Lung (tissue), 12 donors: Measurements from ENCODE around the gene GCLM. TPM values are rescaled to one million over a fixed set of nuclear protein-coding genes. Genes with fewer than 3 reads are reported as not detected.
A peak's percentile ranks its signal among the peaks of the same experiment; 100 is the strongest.

Source experiments
- ATAC-seq: fragments of 200-7000 bp; cut with Tn5 transposase; one replicate; pipeline ENCODE4 v1.9.1; 2020; ENCODE audit warnings: moderate number of reproducible peaks; ENCODE audit not compliant: insufficient read depth, low FRiP score
- DNase-seq, 3 donors: peaks; one replicate each; pipeline ENCODE4 v3.0.0-alpha.2; 2013 to 2017
- H3K27ac ChIP-seq, 2 donors: one replicate each; pipeline ENCODE4 v1.5.1; 2013; ENCODE audit warnings: mild to moderate bottlenecking in 2 of 2, moderate library complexity in 2 of 2, control low read depth in 1 of 2, inconsistent platforms in 1 of 2, low read depth in 1 of 2, low read length in 1 of 2
- H3K27me3 ChIP-seq, 3 donors: one replicate each; pipeline ENCODE4 v1.5.1; 2013; ENCODE audit warnings: low read length in 2 of 3; ENCODE audit not compliant: control insufficient read depth in 3 of 3, insufficient read depth in 3 of 3
- H3K36me3 ChIP-seq, 4 donors: one replicate each; pipeline ENCODE4 v1.5.1; 2013; ENCODE audit warnings: low read length in 4 of 4, mild to moderate bottlenecking in 1 of 4, moderate library complexity in 1 of 4; ENCODE audit not compliant: control insufficient read depth in 4 of 4, insufficient read depth in 4 of 4
- H3K4me1 ChIP-seq, 5 donors: one replicate each; pipeline ENCODE4 v1.5.1; 2013; ENCODE audit warnings: low read length in 5 of 5, mild to moderate bottlenecking in 2 of 5, moderate library complexity in 1 of 5; ENCODE audit not compliant: control insufficient read depth in 5 of 5, insufficient read depth in 5 of 5
- H3K4me3 ChIP-seq: one replicate; pipeline ENCODE4 v1.5.1; 2013; ENCODE audit warnings: mild to moderate bottlenecking, control low read depth, moderate library complexity
- H3K9ac ChIP-seq, 2 donors: one replicate each; pipeline ENCODE4 v1.5.1; 2013; ENCODE audit warnings: low read length in 2 of 2, control low read depth in 1 of 2; ENCODE audit not compliant: insufficient read depth in 1 of 2
- H3K9me3 ChIP-seq, 4 donors: one replicate each; pipeline ENCODE4 v1.5.1; 2013; ENCODE audit warnings: low read length in 3 of 4, mild to moderate bottlenecking in 1 of 4, moderate library complexity in 1 of 4; ENCODE audit not compliant: control insufficient read depth in 4 of 4, insufficient read depth in 3 of 4
- CTCF ChIP-seq: IDR thresholded peaks from 2 replicates; pipeline ENCODE4 v1.5.1; 2012; ENCODE audit warnings: mild to moderate bottlenecking; ENCODE audit errors: control extremely low read depth, extremely low read depth
- WGBS, 2 donors: extraction: QIAGEN DNeasy Blood & Tissue Kit; methylation state at CpG; one replicate each; pipeline ENCODE4 v1.1.7; 2013; 5-methylcytosine and 5-hydroxymethylcytosine counted together
- polyA plus RNA-seq, 2 donors: library from polyadenylated mRNA; stranded (reverse); fragments of 200-250 nt; gene quantifications; one replicate each; pipeline ENCODE4 v1.2.1, GENCODE V29; 2013
- total RNA-seq, 2 donors: library from RNA; depleted of rRNA in 1 of 2; stranded (reverse); fragments of >200 nt in 1 of 2; gene quantifications; one replicate each; pipeline ENCODE4 v1.2.1, GENCODE V29; 2014 to 2021
- donor health status: control.
- donor health status: control.
- donor health status: Bipolar disorder and iron deficiency.
- donor health status: healthy.
- donor health status: DM: yes; HTN: yes; CAD: no.

Gene GCLM
- total and polyA plus RNA-seq, 4 donors = 8.7 to 25.7 (median 19.9) TPM

DNA sequence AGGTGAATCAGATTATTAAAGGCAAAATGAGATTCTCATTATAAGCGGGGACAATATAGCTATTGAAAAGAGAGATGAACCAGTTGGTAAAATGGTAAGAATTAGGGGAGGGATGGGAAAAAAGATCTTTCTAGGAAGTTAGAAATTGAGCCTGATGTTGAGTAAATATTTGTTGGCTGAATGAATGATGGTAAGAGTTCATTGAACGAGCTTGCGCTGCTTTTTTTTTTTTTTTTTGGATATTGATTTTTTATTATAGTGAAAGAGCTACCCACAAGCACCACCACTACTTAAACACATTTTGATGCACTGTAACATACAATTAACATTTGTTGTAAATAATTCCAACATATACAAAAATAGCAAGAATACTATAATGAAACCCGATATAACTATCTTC lies 1.1 kb upstream of the GCLM start:
- Histone ChIP-seq H3K27me3 (no peaks in the 10 kb centered on the region), H3K9ac (no peak overlapping the region), H3K9me3 (peaks cover 0 to 2% (median 0%) of the 10 kb centered on the region in 4 donors), H3K4me3 (no peak overlapping the region), H3K36me3 (no peaks in the 10 kb centered on the region), H3K27ac (no peak overlapping the region), H3K4me1 (peaks cover 2 to 14% (median 5%) of the 10 kb centered on the region in 5 donors)
- ATAC-seq (no peak), DNase-seq (no peak)
- WGBS, 2 donors = 94 to 99% methylated on average over 4 of the region's 4 CpGs
- TF ChIP-seq CTCF = no peak

GRCh38 chr1:93908394-93909145 lies 660 bp downstream of the GCLM start:
- 1% methylated on average over 40 to 49 of the region's 49 CpGs for WGBS, 2 donors

DNA sequence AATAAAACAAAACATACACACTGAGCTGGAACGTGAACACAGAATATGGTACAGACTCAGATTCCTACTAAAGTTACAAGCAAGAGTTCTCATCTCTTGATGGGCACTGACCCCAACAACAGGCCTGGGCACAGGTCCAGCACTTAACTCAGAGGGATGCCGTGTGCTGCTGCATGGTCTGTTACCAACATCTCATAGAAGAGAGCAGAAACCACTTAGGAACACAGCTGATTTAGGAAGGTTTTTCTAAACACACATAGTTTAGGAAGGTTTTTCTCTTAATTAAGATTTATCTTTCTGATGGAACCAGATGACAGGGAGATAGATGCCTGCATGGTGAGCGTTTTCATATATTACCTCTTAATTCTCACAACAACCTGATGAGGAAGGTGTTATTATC lies 1.5 kb downstream of the GCLM start:
- H3K27ac ChIP-seq = no peak overlapping the region
- TF ChIP-seq CTCF = no peak
- peak overlapping the region; percentile 5 to 50 for H3K9ac ChIP-seq
- WGBS, 2 donors = 55 to 60% methylated on average over 3 of the region's 3 CpGs
- H3K4me3 ChIP-seq = no peak overlapping the region
- DNase-seq (peak in 2 of 3 donors; percentile 17 to 28), ATAC-seq (no peak)
- no peaks in the 10 kb centered on the region for H3K36me3 ChIP-seq
- peaks cover 0 to 2% (median 0%) of the 10 kb centered on the region in 4 donors for H3K9me3 ChIP-seq
- peaks cover 5 to 14% (median 6%) of the 10 kb centered on the region in 5 donors for H3K4me1 ChIP-seq
- no peaks in the 10 kb centered on the region for H3K27me3 ChIP-seq

More at GRCh38 chr1:93908394-93909145, 660 bp downstream of the GCLM start:
- no peak for TF ChIP-seq CTCF
- Histone ChIP-seq H3K27ac (peak overlapping the region; percentile 87 to 95), H3K9ac (peak overlapping the region; percentile 3 to 61), H3K4me3 (peak overlapping the region; percentile 98), H3K9me3 (peaks cover 0 to 2% (median 0%) of the 10 kb centered on the region in 4 donors), H3K36me3 (no peaks in the 10 kb centered on the region), H3K4me1 (peaks cover 5 to 14% (median 6%) of the 10 kb centered on the region in 5 donors), H3K27me3 (no peaks in the 10 kb centered on the region)
- peak; percentile 41 for ATAC-seq
- peak in 2 of 3 donors; percentile 17 to 18 for DNase-seq
